GM13976 (cell line): ENCODE data around the gene ACTL10.

Experiments
- DNase-seq: peaks from one replicate; pipeline ENCODE4 v3.0.0; 2012; ENCODE audit warnings: low spot score
- CTCF ChIP-seq: IDR thresholded peaks from 2 replicates; pipeline ENCODE4 v1.5.1; 2012; ENCODE audit warnings: borderline replicate concordance, mild to moderate bottlenecking; ENCODE audit not compliant: insufficient read depth; ENCODE audit errors: extremely low read depth, missing control alignments, control extremely low read depth
- in situ Hi-C: fragments of 300-500 bp; cut with MboI; formaldehyde crosslinking; loops from one replicate; pipeline ENCODE4 v1.12.0; 2022; ENCODE audit warnings: low sequenced_read_pairs, mixed read lengths, inconsistent platforms; ENCODE audit not compliant: unreplicated experiment

The ACTL10 gene

GRCh38 chr20:33687993-33688937 is 21.5 kb downstream of the ACTL10 start:
- no peak for TF ChIP-seq CTCF
- DNase-seq, result no peak
- in situ Hi-C loops, result no loop called here

GRCh38 chr20:33688938-33689424 is 22.2 kb downstream of the ACTL10 start:
- in situ Hi-C loops, result no loop called here
- no peak for TF ChIP-seq CTCF
- DNase-seq, result no peak

DNA sequence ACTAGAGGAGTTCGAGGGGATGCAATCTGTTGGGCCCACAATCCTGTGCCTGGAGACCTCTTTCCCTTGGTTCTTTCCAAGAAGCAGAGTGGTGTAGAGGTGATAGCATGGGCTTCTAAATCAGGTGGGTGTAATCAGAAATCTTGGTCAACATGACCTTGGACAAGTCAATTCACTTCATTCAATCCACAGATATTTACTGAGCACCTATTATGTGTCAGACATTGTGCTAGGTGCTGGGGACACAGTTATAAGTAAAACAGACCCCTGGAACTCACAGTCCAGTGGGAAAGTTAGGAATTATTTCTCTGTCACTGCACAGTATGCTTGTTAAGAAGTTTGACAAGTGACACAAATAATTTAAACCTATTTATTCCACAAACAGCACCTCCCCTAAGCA is 22.8 kb downstream of the ACTL10 start:
- in situ Hi-C loops, result no loop called here
- no peak for DNase-seq
- no peak for TF ChIP-seq CTCF

GRCh38 chr20:33689973-33690372 is 23.2 kb downstream of the ACTL10 start:
- in situ Hi-C loops, result no loop called here
- no peak for DNase-seq
- TF ChIP-seq CTCF, result no peak

GRCh38 chr20:33693289-33693688 is 26.5 kb downstream of the ACTL10 start:
- no peak for DNase-seq
- no peak for TF ChIP-seq CTCF
- in situ Hi-C loops, result no loop called here

DNA sequence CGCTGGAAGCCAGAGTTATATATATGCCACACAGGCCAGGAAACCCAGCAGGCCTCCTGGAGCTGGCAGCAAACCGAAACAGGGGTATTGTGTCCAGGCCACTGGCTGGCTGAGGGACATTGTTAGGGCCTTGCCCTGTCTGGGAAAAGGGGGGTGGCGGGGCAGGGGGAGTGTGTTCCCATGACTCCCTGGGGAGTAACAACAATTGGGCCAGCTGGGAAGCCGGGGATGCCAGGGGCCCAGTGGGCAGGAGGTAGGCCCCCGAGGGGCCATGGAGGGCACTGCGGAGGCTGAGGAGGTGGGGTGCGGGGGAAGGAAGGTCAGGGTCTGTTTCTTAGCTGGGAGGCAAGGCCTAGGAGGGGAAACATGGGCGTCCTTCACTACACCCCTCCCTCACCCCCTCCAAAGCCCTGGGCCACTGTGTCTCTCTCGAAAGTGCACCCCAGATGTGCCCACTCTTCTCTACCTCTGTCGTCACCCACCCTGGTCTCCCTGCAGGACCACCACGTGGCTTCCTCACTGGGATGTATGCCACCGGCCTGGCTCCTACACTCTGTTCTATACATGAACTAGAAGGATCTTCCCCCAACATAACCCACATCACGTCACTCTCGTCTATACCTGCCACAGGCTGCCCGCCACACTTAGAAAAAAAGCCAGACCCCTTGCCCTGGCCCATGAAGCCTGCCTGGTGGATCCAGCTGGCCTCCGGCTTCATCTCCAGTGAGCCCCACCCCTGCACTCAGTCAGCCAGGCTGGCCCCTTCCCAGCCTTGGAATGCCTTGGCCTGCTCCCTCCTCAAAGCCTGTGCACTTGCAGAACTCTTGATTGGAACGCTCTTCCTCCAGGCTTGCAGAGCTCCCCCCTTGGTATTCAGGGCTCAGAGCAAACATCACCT is 27.2 kb downstream of the ACTL10 start:
- DNase-seq, result no peak
- TF ChIP-seq CTCF, result no peak
- in situ Hi-C loops, result no loop called here
